ENCODE measurements around the gene GADL1. TPM values are rescaled to one million over a fixed set of nuclear protein-coding genes. Genes with fewer than 3 reads are reported as not detected.

Gene GADL1
- total and polyA plus RNA-seq, 3 donors from 2014 or later: 0.08 to 0.30 TPM; not detected in 1

DNA sequence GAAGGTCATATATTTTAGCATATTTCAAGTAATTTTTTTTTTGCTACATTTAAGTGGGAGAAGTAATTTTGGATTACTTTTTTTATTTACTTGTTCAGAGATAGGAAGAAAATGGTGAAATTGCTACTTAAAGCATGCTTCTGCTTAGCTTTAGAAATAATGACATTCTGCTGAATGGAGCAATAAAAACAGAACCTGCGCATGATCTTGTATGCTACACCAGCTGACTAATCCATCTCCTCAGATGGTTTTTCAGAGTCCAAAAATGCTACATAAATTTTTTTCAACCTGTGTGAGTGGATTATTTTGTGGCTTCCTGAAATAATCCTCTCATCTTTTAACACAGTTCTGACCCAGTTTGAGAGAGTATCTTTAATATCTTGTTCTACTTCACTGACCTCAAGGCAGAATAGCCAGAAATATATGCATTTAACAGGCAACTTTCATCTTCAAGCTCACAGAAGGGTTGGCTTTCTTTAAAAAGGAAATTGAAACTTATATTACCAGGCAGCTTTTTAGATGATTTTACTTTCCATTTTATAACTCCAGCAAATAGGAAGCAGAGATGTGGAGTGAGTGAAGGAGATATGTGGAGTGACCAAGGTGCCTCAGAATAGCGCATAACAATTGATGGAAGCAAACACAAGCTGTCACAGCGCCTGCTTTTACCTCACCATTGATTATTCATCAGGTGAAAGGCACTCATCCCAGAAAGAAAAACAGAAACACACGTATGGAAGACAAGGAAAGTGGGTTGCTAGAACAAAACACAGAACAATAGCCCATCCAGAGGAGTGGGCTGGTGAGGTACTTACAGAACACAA lies 151.5 kb downstream of the GADL1 start:
- Histone ChIP-seq H3K4me3 (no peak overlapping the region), H3K4me1 (no peaks in the 10 kb centered on the region), H3K27me3 (no peaks in the 10 kb centered on the region), H3K27ac (no peak overlapping the region), H3K36me3 (ENCODE audit: low read depth, missing control alignments) (no peaks in the 10 kb centered on the region), H3K9me3 (no peaks in the 10 kb centered on the region)
- TF ChIP-seq, protein P1, sequence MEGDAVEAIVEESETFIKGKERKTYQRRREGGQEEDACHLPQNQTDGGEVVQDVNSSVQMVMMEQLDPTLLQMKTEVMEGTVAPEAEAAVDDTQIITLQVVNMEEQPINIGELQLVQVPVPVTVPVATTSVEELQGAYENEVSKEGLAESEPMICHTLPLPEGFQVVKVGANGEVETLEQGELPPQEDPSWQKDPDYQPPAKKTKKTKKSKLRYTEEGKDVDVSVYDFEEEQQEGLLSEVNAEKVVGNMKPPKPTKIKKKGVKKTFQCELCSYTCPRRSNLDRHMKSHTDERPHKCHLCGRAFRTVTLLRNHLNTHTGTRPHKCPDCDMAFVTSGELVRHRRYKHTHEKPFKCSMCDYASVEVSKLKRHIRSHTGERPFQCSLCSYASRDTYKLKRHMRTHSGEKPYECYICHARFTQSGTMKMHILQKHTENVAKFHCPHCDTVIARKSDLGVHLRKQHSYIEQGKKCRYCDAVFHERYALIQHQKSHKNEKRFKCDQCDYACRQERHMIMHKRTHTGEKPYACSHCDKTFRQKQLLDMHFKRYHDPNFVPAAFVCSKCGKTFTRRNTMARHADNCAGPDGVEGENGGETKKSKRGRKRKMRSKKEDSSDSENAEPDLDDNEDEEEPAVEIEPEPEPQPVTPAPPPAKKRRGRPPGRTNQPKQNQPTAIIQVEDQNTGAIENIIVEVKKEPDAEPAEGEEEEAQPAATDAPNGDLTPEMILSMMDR (IDR thresholded peaks at IDR 0.05): no peak
- no peak for TF ChIP-seq POLR2A (IDR thresholded peaks at IDR 0.05)
- intact Hi-C loops (cut with DNase I; ENCODE audit: low total_unique reads): no loop called here
- WGBS, 2 donors: 83 to 91% methylated on average over 4 of the region's 4 CpGs
- no peak for DNase-seq

DNA sequence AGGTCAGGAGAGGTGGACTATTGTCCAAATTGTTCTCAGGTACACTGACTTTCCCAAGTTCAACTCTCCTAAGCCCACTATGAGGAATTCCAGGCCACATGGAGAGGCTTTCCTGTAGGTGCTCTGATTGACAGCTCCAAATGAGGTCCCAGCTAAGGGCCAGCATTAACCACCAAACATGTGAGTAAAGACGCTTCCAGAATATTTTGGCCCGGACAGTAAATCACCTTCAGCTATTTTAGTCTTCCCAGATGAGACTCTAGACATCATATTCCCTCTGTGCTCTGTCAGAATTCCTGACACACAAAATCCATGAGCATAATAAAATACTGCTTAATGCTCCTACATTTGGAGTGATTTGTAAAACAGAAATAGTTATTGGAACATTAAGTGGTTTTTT lies 152.6 kb downstream of the GADL1 start:
- Histone ChIP-seq H3K27ac (no peak overlapping the region), H3K27me3 (no peaks in the 10 kb centered on the region), H3K9me3 (no peaks in the 10 kb centered on the region), H3K4me1 (no peaks in the 10 kb centered on the region), H3K36me3 (ENCODE audit: low read depth, missing control alignments) (no peaks in the 10 kb centered on the region), H3K4me3 (no peak overlapping the region)
- TF ChIP-seq POLR2A (IDR thresholded peaks at IDR 0.05): no peak
- TF ChIP-seq, protein P1 (IDR thresholded peaks at IDR 0.05): no peak
- WGBS, 2 donors: 97 to 98% methylated on average over 2 of the region's 2 CpGs
- intact Hi-C loops (cut with DNase I; ENCODE audit: low total_unique reads): no loop called here
- no peak for DNase-seq

DNA sequence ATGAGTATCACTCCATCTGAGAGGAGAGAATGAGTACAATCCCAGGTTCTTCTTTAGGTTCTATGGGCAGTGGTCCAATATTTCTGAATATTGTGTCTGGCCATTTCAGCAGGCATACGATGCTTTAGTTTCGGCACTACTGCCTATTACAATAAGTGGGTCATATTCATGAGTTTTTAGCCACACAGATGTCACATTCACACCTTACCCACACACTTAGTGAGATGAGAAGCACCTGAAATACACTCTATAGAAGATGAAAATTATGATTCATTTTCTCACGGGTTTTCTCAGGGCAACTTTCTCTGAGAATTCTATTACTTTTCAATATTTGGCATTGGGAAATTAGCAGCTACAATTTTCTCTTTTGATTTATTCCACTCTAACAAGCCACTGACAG lies 155.9 kb downstream of the GADL1 start:
- DNase-seq: no peak
- no peak overlapping the region for H3K4me3 ChIP-seq
- H3K36me3 ChIP-seq (ENCODE audit: low read depth, missing control alignments): no peaks in the 10 kb centered on the region
- H3K27ac ChIP-seq: no peak overlapping the region
- H3K27me3 ChIP-seq: no peaks in the 10 kb centered on the region
- intact Hi-C loops (cut with DNase I; ENCODE audit: low total_unique reads): no loop called here
- H3K9me3 ChIP-seq: no peaks in the 10 kb centered on the region
- WGBS, 2 donors: 93 to 98% methylated on average over 3 of the region's 3 CpGs
- TF ChIP-seq, protein P1 (IDR thresholded peaks at IDR 0.05): no peak
- TF ChIP-seq POLR2A (IDR thresholded peaks at IDR 0.05): no peak
- no peaks in the 10 kb centered on the region for H3K4me1 ChIP-seq

DNA sequence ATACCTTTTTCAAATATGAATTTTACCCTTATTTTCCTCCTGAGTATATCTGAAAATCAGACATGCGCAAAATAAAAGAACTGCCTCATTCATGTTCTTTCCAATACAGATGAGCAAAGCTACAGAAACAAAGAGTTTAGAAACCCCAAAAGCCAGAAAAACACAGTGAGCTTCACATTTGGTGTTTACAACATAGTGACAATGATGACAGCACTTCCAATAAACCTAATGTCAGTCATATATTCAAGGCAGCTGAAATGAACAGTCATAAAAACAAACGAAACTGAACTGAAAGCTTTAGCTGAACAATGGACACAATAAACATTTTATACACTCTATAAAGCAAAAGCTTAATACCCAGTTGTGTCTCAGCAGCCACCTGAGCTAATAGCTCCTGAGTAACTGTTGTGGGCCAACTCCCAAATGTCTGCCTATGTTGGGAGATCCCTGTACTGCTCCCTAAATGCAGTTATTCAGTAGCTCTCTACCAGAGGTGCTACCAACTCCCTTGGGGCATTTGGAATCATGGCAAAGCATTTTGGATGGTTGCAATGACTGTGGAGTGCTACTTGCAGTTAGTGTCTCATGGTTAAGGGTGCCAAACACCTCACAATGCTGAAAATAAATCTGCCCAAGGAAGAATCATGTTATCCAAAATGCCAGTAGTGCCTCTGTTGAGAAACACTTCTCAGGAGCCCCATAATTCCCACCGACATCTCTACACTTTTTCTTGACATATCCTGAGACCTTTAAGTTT lies 156.5 kb downstream of the GADL1 start:
- Histone ChIP-seq H3K27me3 (no peaks in the 10 kb centered on the region), H3K9me3 (no peaks in the 10 kb centered on the region), H3K36me3 (ENCODE audit: low read depth, missing control alignments) (no peaks in the 10 kb centered on the region), H3K4me3 (no peak overlapping the region), H3K4me1 (no peaks in the 10 kb centered on the region), H3K27ac (no peak overlapping the region)
- DNase-seq: no peak
- WGBS, 2 donors: 86 to 94% methylated on average over 3 of the region's 3 CpGs
- intact Hi-C loops (cut with DNase I; ENCODE audit: low total_unique reads): no loop called here
- TF ChIP-seq, protein P1 (IDR thresholded peaks at IDR 0.05): no peak
- no peak for TF ChIP-seq POLR2A (IDR thresholded peaks at IDR 0.05)
